H1 (cell line): Measurements from ENCODE around the gene MEDAG. TPM values are rescaled to one million over a fixed set of nuclear protein-coding genes. Genes with fewer than 3 reads are reported as not detected.
A peak's percentile ranks its signal among the peaks of the same experiment; 100 is the strongest.

Experiments
- CTCF ChIA-PET: fragments of 300-600 bp; sonication (Branson Sonifier 250); formaldehyde crosslinking; loops from one replicate; lab custom pipeline; 2021; ENCODE audit not compliant: partially characterized antibody; lab: Charles Lee
- POLR2A ChIA-PET: fragments of 300-600 bp; sonication (Branson Sonifier 250); formaldehyde crosslinking; loops from one replicate; lab custom pipeline; 2021; ENCODE audit warnings: inconsistent platforms; ENCODE audit not compliant: partially characterized antibody; lab: Charles Lee
- DNase-seq, 2 experiments: peaks; one replicate each; pipeline versions ENCODE4 v3.0.0 to v3.0.0-alpha.2; 2010 to 2022; ENCODE audit warnings: low spot score in 2 of 2, low read depth in 1 of 2, mixed read lengths in 1 of 2
- FAIRE-seq: peaks from 2 replicates; lab custom pipeline; 2011; peaks lifted over from hg19 to GRCh38; lab: Jason Lieb, UNC
- H2AFZ ChIP-seq: 2 replicates; pipeline ENCODE4 v1.8.1; 2012; ENCODE audit warnings: low read length, inconsistent platforms
- H2AK5ac ChIP-seq: 2 replicates; pipeline ENCODE4 v1.6.1; 2013; ENCODE audit warnings: low read depth, low read length
- H2BK120ac ChIP-seq: replicated peaks from 2 replicates; pipeline ENCODE3; 2013; ENCODE audit warnings: low read depth, low read length, inconsistent platforms
- H2BK12ac ChIP-seq: 2 replicates; pipeline ENCODE4 v1.6.1; 2013; ENCODE audit warnings: low read depth, low read length
- H2BK15ac ChIP-seq: 2 replicates; pipeline ENCODE4 v1.6.1; 2013; ENCODE audit warnings: low read length
- H2BK20ac ChIP-seq: 2 replicates; pipeline ENCODE4 v1.6.1; 2013; ENCODE audit warnings: low read length
- H2BK5ac ChIP-seq: 2 replicates; pipeline ENCODE4 v1.6.1; 2013; ENCODE audit warnings: low read depth, low read length
- H3K14ac ChIP-seq: 2 replicates; pipeline ENCODE4 v1.6.1; 2013; ENCODE audit warnings: inconsistent platforms; ENCODE audit not compliant: insufficient read length
- H3K18ac ChIP-seq: 2 replicates; pipeline ENCODE4 v1.6.1; 2013; ENCODE audit warnings: low read length; ENCODE audit errors: extremely low read depth
- H3K23ac ChIP-seq: 2 replicates; pipeline ENCODE4 v1.6.1; 2013; ENCODE audit warnings: inconsistent platforms; ENCODE audit not compliant: insufficient read length
- H3K23me2 ChIP-seq: 2 replicates; pipeline ENCODE4 v1.6.1; 2013; ENCODE audit warnings: low read depth, low read length
- H3K27ac ChIP-seq: 2 replicates; pipeline ENCODE4 v1.6.1; 2011; ENCODE audit warnings: low read depth, low read length, inconsistent platforms
- H3K27me3 ChIP-seq, 4 experiments: replicated peaks in 1 of 4; 1 replicate in 1 of 4; 2 replicates in 3 of 4; pipeline versions ENCODE4 v1.6.1 to v1.8.1; 2011 to 2013; ENCODE audit warnings: low read length in 3 of 4, mild to moderate bottlenecking in 3 of 4, inconsistent platforms in 2 of 4, mixed read lengths in 2 of 4, moderate library complexity in 1 of 4; ENCODE audit not compliant: control insufficient read depth in 3 of 4, insufficient read depth in 3 of 4; ENCODE audit errors: extremely low read depth in 1 of 4
- H3K36me3 ChIP-seq, 4 experiments: 2 replicates each; pipeline versions ENCODE4 v1.6.1 to v1.8.1; 2011 to 2013; ENCODE audit warnings: mild to moderate bottlenecking in 4 of 4, low read length in 3 of 4, moderate library complexity in 2 of 4, control low read depth in 1 of 4, inconsistent platforms in 1 of 4; ENCODE audit not compliant: insufficient read depth in 4 of 4, control insufficient read depth in 2 of 4
- H3K4ac ChIP-seq: replicated peaks from 2 replicates; pipeline ENCODE3; 2013; ENCODE audit warnings: low read length, low read depth, mixed read lengths, inconsistent platforms; ENCODE audit not compliant: insufficient read length
- H3K4me1 ChIP-seq, 4 experiments: replicated peaks in 1 of 4; 1 replicate in 1 of 4; 2 replicates in 3 of 4; pipeline versions ENCODE4 v1.6.1 to v1.8.1; 2011 to 2013; ENCODE audit warnings: low read length in 3 of 4, inconsistent platforms in 2 of 4, mixed read lengths in 1 of 4; ENCODE audit not compliant: insufficient read depth in 4 of 4, control insufficient read depth in 3 of 4
- H3K4me2 ChIP-seq, 2 experiments: 2 replicates each; pipeline versions ENCODE4 v1.6.1 to v1.8.1; 2011 to 2013; ENCODE audit warnings: low read depth in 2 of 2, low read length in 2 of 2, control low read depth in 1 of 2, inconsistent platforms in 1 of 2, mild to moderate bottlenecking in 1 of 2; ENCODE audit not compliant: insufficient read depth in 1 of 2
- H3K4me3 ChIP-seq, 4 experiments: fragments of 200-600, 300-600 bp in 1 of 4; sonication (generic), shearing (Covaris generic), sonication (Bioruptor Twin) in 1 of 4; 2 replicates each; pipeline versions ENCODE4 v1.5.1 to v1.8.1; 2011 to 2016; ENCODE audit warnings: low read length in 4 of 4, low read depth in 3 of 4, control low read depth in 2 of 4, inconsistent platforms in 2 of 4, mild to moderate bottlenecking in 2 of 4, mixed read lengths in 1 of 4, moderate library complexity in 1 of 4; ENCODE audit not compliant: insufficient read depth in 2 of 4; ENCODE audit errors: extremely low read depth in 1 of 4
- H3K56ac ChIP-seq: replicated peaks from 2 replicates; pipeline ENCODE3; 2013; ENCODE audit warnings: low read depth, mild to moderate bottlenecking, mixed read lengths, low read length, inconsistent platforms; ENCODE audit not compliant: insufficient read length
- H3K79me1 ChIP-seq: 2 replicates; pipeline ENCODE4 v1.6.1; 2013; ENCODE audit warnings: low read depth, low read length, control low read depth
- H3K79me2 ChIP-seq, 2 experiments: 2 replicates each; pipeline versions ENCODE4 v1.6.1 to v1.8.1; 2012 to 2013; ENCODE audit warnings: low read length in 2 of 2, mild to moderate bottlenecking in 2 of 2, inconsistent platforms in 1 of 2; ENCODE audit not compliant: insufficient read depth in 2 of 2, control insufficient read depth in 1 of 2
- H3K9ac ChIP-seq, 4 experiments: replicated peaks in 1 of 4; 1 replicate in 1 of 4; 2 replicates in 3 of 4; pipeline versions ENCODE4 v1.6.1 to v1.8.1; 2011 to 2013; ENCODE audit warnings: low read depth in 3 of 4, low read length in 3 of 4, control low read depth in 2 of 4, mild to moderate bottlenecking in 2 of 4, moderate library complexity in 2 of 4, inconsistent platforms in 1 of 4; ENCODE audit errors: extremely low read depth in 1 of 4
- H3K9me3 ChIP-seq, 2 experiments: 2 replicates each; pipeline versions ENCODE4 v1.6.1 to v1.8.1; 2012 to 2013; ENCODE audit warnings: mild to moderate bottlenecking in 2 of 2, moderate library complexity in 2 of 2, control low read depth in 1 of 2, inconsistent platforms in 1 of 2, low read depth in 1 of 2, low read length in 1 of 2, mixed read lengths in 1 of 2; ENCODE audit not compliant: insufficient read depth in 2 of 2
- H4K20me1 ChIP-seq, 2 experiments: replicated peaks in 1 of 2; 2 replicates each; pipeline versions ENCODE3 to v1.8.1; 2011 to 2013; ENCODE audit warnings: inconsistent platforms in 2 of 2, low read length in 2 of 2, mild to moderate bottlenecking in 1 of 2; ENCODE audit not compliant: insufficient read depth in 2 of 2, control insufficient read depth in 1 of 2
- H4K5ac ChIP-seq: 2 replicates; pipeline ENCODE4 v1.6.1; 2013; ENCODE audit warnings: low read length, low read depth, mixed read lengths, inconsistent platforms; ENCODE audit not compliant: insufficient read length
- H4K8ac ChIP-seq: 2 replicates; pipeline ENCODE4 v1.8.0; 2013; ENCODE audit warnings: mild to moderate bottlenecking, moderate library complexity, low read length, inconsistent platforms; ENCODE audit not compliant: insufficient read depth; ENCODE audit errors: extremely low read depth
- H4K91ac ChIP-seq: replicated peaks from 2 replicates; pipeline ENCODE3; 2013; ENCODE audit warnings: low read length, mixed read lengths, inconsistent platforms; ENCODE audit not compliant: insufficient read length
- CREB1 ChIP-seq: IDR thresholded peaks from 2 replicates; pipeline ENCODE4 v1.6.1; 2012; ENCODE audit warnings: inconsistent platforms
- CTCF ChIP-seq, 3 experiments: IDR thresholded peaks; 1 replicate in 2 of 3; 2 replicates in 1 of 3; pipeline versions ENCODE4 v1.5.1 to v1.6.1; 2011; ENCODE audit warnings: low read length in 3 of 3, mild to moderate bottlenecking in 3 of 3, inconsistent platforms in 2 of 3, low read depth in 1 of 3, moderate library complexity in 1 of 3; ENCODE audit not compliant: insufficient read depth in 1 of 3; ENCODE audit errors: control extremely low read depth in 1 of 3
- HDAC6 ChIP-seq: IDR thresholded peaks from one replicate; pipeline ENCODE4 v1.7.1; 2012; ENCODE audit warnings: low read depth, mild to moderate bottlenecking, inconsistent platforms, low read length, moderate library complexity
- RAD21 ChIP-seq, 2 experiments: IDR thresholded peaks in 1 of 2; conservative IDR thresholded peaks in 1 of 2; 2 replicates each; pipeline ENCODE4 v1.6.1; 2011; ENCODE audit warnings: low read depth in 2 of 2, low read length in 2 of 2, improper control_type of control experiment in 1 of 2, inconsistent platforms in 1 of 2, mild to moderate bottlenecking in 1 of 2, moderate library complexity in 1 of 2
- RFX5 ChIP-seq: IDR thresholded peaks from 2 replicates; pipeline ENCODE4 v1.6.1; 2011; ENCODE audit warnings: low read depth, low read length, improper control_type of control experiment, borderline replicate concordance
- SIN3A ChIP-seq, 2 experiments: IDR thresholded peaks in 1 of 2; conservative IDR thresholded peaks in 1 of 2; 2 replicates each; pipeline ENCODE4 v1.6.1; 2011 to 2012; ENCODE audit warnings: low read length in 2 of 2, improper control_type of control experiment in 1 of 2, low read depth in 1 of 2, mild to moderate bottlenecking in 1 of 2
- SP1 ChIP-seq: IDR thresholded peaks from 2 replicates; pipeline ENCODE4 v1.6.1; 2011; ENCODE audit warnings: low read depth, low read length
- WGBS, 2 experiments: shearing (Covaris generic) in 1 of 2; methylation state at CpG; one replicate each; pipeline versions ENCODE4 v1.1.6 to v1.1.7; 2013 to 2015; ENCODE audit warnings: low lambda C conversion rate in 2 of 2, mixed read lengths in 2 of 2, inconsistent platforms in 1 of 2, low coverage in 1 of 2, missing lambda C conversion rate in 1 of 2; ENCODE audit not compliant: insufficient replicate concordance in 2 of 2, insufficient coverage in 1 of 2, insufficient read length in 1 of 2; ENCODE audit errors: extremely low coverage in 1 of 2, missing lambda C conversion rate in 1 of 2; 5-methylcytosine and 5-hydroxymethylcytosine counted together
- polyA plus RNA-seq, 7 experiments: library from polyadenylated mRNA; depleted of rRNA in 3 of 7; stranded (reverse) in 5 of 7; unstranded in 2 of 7; fragments of >200 nt in 5 of 7; fragments of 200-250 nt in 2 of 7; gene quantifications; 1 replicate in 5 of 7; 2 replicates in 1 of 7; 4 replicates in 1 of 7; pipeline versions ENCODE4 v1.2.1 to v1.2.3, GENCODE V29; 2011 to 2013; ENCODE audit warnings: missing spikeins in 2 of 7, mixed read lengths in 2 of 7
- total RNA-seq: library from RNA; stranded (reverse); fragmentation: NEBNext Ultra II Directional; extraction: Animal tissue kit (Norgen Biotek cat#: 25700); gene quantifications from 2 replicates; pipeline ENCODE4 v1.2.1, GENCODE V29; 2021

MEDAG gene
- total and polyA plus RNA-seq, 2 of the 8 experiments (the other 6 are each of a cell fraction or from before 2014, with no cell fraction given), result 2.1 to 3.1 TPM

GRCh38 chr13:30932481-30933353 is 26.6 kb downstream of the MEDAG start, which contains the start of gene TEX26:
Gene TEX26, plus strand, starts transcription at chr13:30932656. Its CDS starts 60 bp downstream, at chr13:30932716.
- Histone ChIP-seq H3K9ac (peak within 1 kb of the TSS in 1 of 4 experiments; percentile 21; a peak in 2 of 7 replicates), H3K27me3 (peaks cover 2 to 9% (median 6%) of the 10 kb centered on the region in 4 experiments), H3K23me2 (peaks cover 4% of the 10 kb centered on the region; the same call in 1 of the 2 replicates), H3K4me1 (peaks cover 0 to 3% (median 3%) of the 10 kb centered on the region in 4 experiments; a peak in 3 of 7 replicates), H3K56ac (no peak within 1 kb of the TSS), H2BK12ac (no peak within 1 kb of the TSS), H3K79me1 (no peaks in the 10 kb centered on the region), H3K23ac (no peak within 1 kb of the TSS), H3K18ac (no peak within 1 kb of the TSS), H3K14ac (no peak within 1 kb of the TSS), H2AK5ac (no peak within 1 kb of the TSS), H3K9me3 (no peaks in the 10 kb centered on the region), H2BK20ac (no peak within 1 kb of the TSS), H3K79me2 (no peaks in the 10 kb centered on the region), H4K8ac (no peak within 1 kb of the TSS), H2BK120ac (no peak within 1 kb of the TSS), H4K91ac (no peak within 1 kb of the TSS), H4K20me1 (no peaks in the 10 kb centered on the region), H2BK15ac (no peak within 1 kb of the TSS), H2AFZ (peak within 1 kb of the TSS; percentile 98), H3K36me3 (no peaks in the 10 kb centered on the region), H3K4me3 (peak within 1 kb of the TSS; percentile 21 to 55 (median 33); a peak in 6 of 8 replicates), H3K27ac (no peak within 1 kb of the TSS), H2BK5ac (no peak within 1 kb of the TSS), H3K4me2 (peak within 1 kb of the TSS; percentile 71 to 77), H3K4ac (no peak within 1 kb of the TSS), H4K5ac (no peak within 1 kb of the TSS)
- ChIA-PET POLR2A (interaction anchor here (0.6 kb wide), 1 partner anchor 608 kb away, joined by 3 read pairs; no protein-coding TSS in a partner anchor), CTCF (interaction anchor here (1.0 to 4.6 kb wide), 7 partner anchors 11 to 112 kb away, joined by 3 to 22 read pairs (median 5); no protein-coding TSS in a partner anchor)
- peak; percentile 46 to 86 for DNase-seq
- FAIRE-seq, result no peak
- 13% methylated on average over 32 of the region's 32 CpGs; no CpG with 5 or more reads in 1 of the 2 experiments for WGBS, 2 experiments
- TF ChIP-seq SP1, result 0 out of 2 replicates have a peak, but pooled peaks have one; percentile 30
- TF ChIP-seq CTCF (IDR thresholded peaks at IDR 0.05; ENCODE audit: control extremely low read depth in 1 of 3, insufficient read depth in 1 of 3, low read depth in 1 of 3, low read length in 3 of 3), result peak in 1 of 3 experiments; percentile 36; a peak in 1 of 4 replicates
- peak in 1 of 2 experiments; percentile 71; a peak in 2 of 4 replicates for TF ChIP-seq SIN3A (conservative IDR thresholded peaks at IDR 0.05 in 1 of 2, IDR thresholded peaks at IDR 0.05 in 1 of 2; ENCODE audit: low read depth in 1 of 2, low read length in 2 of 2)
- TF ChIP-seq RFX5, result no peak
- peak; percentile 29 to 58; a peak in 3 of 4 replicates for TF ChIP-seq RAD21 (IDR thresholded peaks at IDR 0.05 in 1 of 2, conservative IDR thresholded peaks at IDR 0.05 in 1 of 2; ENCODE audit: low read depth in 2 of 2, low read length in 2 of 2)
- no peak for TF ChIP-seq HDAC6
- TF ChIP-seq CREB1, result peak; percentile 16; the same call in 1 of the 2 replicates
